IPS-NIHi11 (cell line): ENCODE measurements around the gene ACYP1.
"Not testable (repeated sequence)": the region's sequence is repeated elsewhere in the genome, so short reads cannot be mapped to it uniquely, and the experiment has no call there.

Experiments
- DNase-seq: peaks from one replicate; pipeline ENCODE4 v3.0.0; 2012; ENCODE audit warnings: mixed read lengths, low spot score

ACYP1 gene

GRCh38 chr14:75068294-75069120 lies 4.7 kb upstream of the ACYP1 start:
- DNase-seq: no peak

DNA sequence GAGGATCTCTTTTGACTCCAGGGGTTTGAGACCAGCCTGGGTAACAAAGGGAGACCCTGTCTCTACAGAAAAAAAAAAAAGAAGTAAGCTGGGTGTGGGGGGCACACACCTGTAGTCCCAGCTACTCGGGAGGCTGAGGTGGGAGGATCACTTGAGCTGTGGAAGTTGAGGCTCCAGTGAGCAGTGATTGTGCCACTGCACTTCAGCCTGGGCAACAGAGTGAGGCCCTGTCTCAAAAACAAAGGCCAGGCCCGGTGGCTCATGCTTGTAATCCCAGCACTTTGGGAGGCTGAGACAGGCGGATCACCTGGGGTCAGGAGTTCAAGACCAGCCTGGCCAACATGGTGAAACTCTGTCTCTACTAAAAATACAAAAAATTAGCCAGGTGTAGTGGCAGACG lies 3.9 kb upstream of the ACYP1 start:
- not testable (repeated sequence) for DNase-seq

DNA sequence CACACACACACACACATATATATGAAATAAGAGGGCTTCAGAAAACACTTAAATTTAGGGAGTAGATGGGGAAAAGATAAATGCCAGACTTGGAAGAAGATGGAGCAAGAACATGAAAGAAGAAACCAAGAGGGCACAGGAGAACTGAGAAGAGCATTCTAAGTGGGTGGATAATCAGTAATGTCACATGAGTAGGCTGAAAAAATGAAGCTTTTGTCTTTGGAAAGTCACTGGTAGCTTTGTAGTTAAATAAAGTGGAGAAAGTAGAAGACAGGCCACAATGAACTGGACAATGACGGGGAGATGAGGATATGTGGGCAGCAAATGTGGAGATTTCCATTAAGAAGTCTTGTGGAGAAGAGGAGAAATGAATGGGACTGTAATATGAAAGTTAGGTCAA lies 3.4 kb upstream of the ACYP1 start:
- no peak for DNase-seq

DNA sequence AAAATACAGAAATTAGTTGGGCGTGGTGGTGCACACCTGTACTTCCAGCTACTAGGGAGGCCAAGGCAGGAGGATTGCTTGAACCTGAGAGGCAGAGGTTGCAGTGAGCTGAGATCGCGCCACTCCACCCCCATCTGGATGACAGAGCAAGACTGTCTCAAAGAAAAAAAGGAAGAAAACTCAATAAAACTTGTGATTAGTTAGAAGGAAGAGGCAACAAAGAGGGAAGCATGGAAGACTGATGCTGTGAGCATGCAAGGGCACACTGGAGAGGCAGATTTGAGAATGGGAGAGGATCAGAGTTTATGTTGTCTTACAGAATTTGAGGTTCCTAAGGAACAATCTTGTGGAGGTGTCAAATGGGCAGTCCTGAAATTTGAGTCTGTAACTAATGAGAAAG lies 2.9 kb upstream of the ACYP1 start:
- DNase-seq: no peak

DNA sequence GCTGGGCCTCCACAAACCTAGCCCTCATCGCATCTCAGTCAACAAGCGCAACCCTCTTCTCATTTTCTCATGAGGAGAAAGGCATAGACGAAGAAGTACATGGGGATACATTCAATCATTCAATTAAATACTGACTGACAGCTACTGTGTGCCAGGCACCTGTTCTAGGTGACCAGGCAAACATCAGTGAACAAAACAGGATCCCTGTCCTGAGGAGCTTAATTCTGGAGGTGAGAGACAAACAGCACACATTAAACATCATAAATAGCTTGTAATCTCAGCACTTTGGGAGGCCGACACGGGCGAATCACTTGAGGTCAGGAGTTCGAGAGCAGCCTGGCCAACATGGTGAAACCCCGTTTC lies 362 bp upstream of the ACYP1 start:
- DNase-seq: no peak

- DNase-seq: no peak
These were observed 811 bp downstream of the ACYP1 start for GRCh38 chr14:75063013-75063412.

- DNase-seq: no peak
These were observed 3.4 kb downstream of the ACYP1 start for GRCh38 chr14:75060420-75060819.

- DNase-seq: no peak
These were observed 4.2 kb downstream of the ACYP1 start for GRCh38 chr14:75059642-75060041.

DNA sequence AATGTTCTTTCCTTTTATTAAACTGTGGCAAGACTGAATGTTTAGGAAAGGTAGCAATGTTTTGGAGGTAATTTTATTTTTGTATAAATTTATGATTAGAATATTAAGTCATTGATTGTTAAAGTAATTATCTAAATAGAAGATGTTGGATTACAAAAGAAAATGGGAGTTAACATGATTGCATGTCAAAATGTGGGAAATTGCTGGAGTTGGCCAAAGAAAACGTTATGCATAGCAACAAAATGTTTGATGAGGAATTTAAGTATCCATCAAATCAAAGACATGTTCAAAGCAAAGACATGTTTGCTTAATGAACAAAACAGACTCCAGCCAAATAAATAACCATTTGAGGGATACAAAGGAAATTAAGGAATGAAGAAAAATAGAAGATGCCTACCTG lies 9.4 kb downstream of the ACYP1 start:
- DNase-seq: no peak

DNA sequence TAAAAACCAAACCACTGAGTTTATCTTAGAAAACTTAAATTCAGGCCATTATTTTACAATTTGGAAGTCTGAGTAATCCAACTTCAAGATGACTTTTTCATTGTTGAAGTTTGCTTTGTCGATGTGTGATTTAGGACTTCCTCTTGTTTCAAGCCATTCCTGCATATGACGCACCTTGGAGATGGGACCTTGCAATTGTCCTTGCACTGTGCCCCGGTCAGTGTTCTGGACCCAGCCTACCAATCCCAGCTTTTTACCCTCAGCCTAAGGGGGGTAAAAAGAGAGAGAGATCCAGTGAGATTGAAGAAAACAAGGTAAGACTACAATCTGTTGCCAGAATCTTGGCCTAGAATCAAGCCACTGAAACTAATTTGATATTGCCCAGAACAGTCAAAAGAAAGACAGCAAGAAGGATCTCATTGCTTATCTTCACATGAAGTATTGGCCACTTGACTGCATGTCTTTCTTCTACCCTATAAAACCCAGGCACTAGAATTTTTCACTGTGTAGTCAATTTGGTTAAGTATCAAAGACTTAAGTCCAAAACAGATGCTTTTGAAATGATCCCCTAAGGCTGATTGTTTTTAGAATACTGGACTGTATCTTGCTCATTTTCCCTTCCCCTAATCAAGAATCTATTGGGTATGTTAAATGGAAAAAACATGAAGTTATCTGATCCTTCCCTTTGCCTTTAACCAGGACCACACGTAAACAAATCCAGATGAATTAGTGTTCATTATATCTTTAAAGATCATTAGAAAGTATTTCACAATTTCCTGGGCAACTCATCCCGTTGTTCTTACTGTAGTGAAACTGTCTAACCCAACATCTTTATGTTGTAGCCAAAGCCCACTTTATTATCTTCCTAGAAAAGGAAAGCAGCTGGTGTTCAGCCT lies 10.2 kb downstream of the ACYP1 start:
- DNase-seq: no peak

DNA sequence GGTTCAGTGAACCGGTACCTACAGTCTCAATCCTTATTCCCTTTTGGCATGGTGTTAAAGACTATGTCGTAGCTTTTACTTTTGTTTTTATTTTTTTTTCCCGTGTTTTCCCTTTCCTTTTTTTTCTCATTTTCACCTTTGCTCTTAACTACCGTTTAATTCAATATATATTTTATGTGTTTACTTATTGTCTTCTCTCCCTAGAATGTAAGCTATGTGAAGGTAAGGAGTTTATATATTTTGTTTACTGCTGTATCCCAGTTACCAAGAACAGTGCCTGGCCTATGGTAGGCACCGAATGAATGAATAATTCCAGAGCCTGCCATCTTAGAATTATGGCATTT lies 12.3 kb downstream of the ACYP1 start:
- DNase-seq: no peak

GRCh38 chr14:75050852-75051555 lies 12.8 kb downstream of the ACYP1 start, which contains the start of gene MLH3:
MLH3 (minus strand) TSS chr14:75051467; CDS start chr14:75049655, 1,812 bp downstream.
- peak; percentile 97 for DNase-seq

DNA sequence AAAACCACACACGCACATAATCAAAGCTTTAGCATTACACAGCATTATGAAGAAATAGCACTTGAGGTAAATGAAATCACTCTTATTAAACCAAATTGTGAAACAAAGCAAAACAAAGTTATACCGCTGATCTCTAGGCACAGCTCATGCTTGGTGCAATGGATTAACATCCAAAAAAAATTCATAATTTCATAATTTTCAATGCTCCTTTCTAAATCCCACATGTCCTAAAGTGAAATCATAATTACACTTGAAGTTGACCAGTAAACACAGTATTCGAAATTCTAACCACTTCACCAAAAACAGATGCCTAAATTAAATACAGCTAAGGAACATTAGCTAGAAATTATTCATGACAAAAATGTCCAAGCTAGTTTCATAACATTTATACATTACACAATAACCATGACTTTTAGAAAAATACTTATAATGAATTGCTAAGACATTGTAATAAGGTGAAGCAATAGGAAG lies 14.1 kb downstream of the ACYP1 start:
- no peak for DNase-seq

GRCh38 chr14:75049136-75049535 lies 14.7 kb downstream of the ACYP1 start:
- DNase-seq: no peak

- DNase-seq: no peak
These were observed 15.7 kb downstream of the ACYP1 start for GRCh38 chr14:75048101-75048500.

- DNase-seq: no peak
These were observed 16.3 kb downstream of the ACYP1 start for GRCh38 chr14:75047506-75047905.

DNA sequence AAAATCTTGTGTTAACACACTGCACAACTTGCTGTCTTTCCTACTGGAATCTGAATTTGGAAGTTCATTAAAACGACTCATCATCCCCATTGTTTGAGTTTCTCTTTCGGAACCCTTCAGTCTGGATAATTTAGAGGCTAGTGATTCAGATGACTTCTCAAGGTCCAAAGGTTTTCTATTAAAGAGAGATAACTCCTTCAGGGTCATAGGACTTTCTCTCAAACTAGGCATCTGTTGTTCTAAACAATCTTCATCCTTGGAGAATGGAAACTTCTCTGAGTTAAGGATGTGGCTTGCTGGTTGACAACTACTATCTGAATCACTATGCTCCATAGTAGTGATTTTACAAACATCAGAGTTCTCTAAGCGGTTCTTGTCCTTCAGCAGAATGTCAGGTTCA lies 16.9 kb downstream of the ACYP1 start:
- no peak for DNase-seq

DNA sequence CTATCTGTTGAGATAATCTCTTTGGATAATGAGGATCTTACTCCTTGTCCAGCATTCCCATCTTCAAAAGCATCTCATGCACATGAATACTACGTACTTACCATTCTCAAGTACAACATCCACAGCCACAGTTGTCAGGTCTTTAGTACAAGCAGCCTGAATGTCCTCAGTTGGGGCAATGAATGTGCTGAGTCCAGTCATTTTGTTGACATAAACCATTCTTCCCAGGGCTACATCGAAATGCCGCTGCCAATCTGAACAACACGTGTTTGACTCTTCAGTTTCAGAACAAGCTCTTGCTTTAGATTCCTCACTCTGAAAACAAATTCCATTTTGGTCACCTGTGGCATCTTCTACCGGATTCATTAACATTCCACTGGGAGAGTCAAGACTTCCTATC lies 17.5 kb downstream of the ACYP1 start:
- DNase-seq: no peak

- no peak for DNase-seq
These were observed 19.1 kb downstream of the ACYP1 start for GRCh38 chr14:75044752-75045151.

- no peak for DNase-seq
These were observed 19.5 kb downstream of the ACYP1 start for GRCh38 chr14:75044322-75044721.

- no peak for DNase-seq
These were observed 21.8 kb downstream of the ACYP1 start for GRCh38 chr14:75042035-75042434.

DNA sequence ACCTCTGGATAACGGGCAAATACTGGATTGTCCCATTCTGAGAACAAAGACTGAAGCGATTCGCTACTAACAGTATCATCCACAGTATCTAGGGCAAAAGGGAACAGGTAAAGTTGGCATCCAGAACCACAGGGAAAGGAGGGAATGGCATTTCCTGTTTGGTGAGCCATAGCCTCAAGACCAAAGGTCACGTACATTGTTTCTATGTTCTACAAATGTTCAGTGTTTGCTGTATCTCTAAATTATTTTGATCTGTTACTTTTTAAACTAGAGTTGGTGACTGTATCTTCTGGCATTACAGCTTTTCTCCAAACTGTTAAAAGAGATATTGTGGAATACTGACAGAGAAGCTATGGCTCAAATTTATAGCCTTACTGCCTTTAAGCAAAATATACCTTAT lies 22.2 kb downstream of the ACYP1 start:
- DNase-seq: no peak

- DNase-seq: no peak
These were observed 22.9 kb downstream of the ACYP1 start for GRCh38 chr14:75040959-75041358.
